NOMO-1 treated with dmso at 0.1 percent for 144 hours (cell line): Measurements from ENCODE around the gene PDC.

Experiments
- DNase-seq: peaks from one replicate; lab custom pipeline; 2025; ENCODE audit not compliant: unreplicated experiment; lab: John Stamatoyannopoulos, UW

Gene PDC

GRCh38 chr1:186461014-186461413, at the start of gene PDC:
Gene PDC, minus strand, starts transcription at chr1:186461114. Its CDS starts 11,655 bp downstream, at chr1:186449459.
- no peak for DNase-seq

GRCh38 chr1:186503190-186503589, 42.3 kb upstream of the PDC start:
- no peak for DNase-seq

- DNase-seq = no peak
These were observed 41.2 kb upstream of the PDC start for GRCh38 chr1:186502087-186502486.

- no peak for DNase-seq
These were observed 39.9 kb upstream of the PDC start for GRCh38 chr1:186500804-186501203.

- DNase-seq = no peak
These were observed 38.7 kb upstream of the PDC start for GRCh38 chr1:186499571-186499970.

- DNase-seq = no peak
These were observed 37.9 kb upstream of the PDC start for GRCh38 chr1:186498695-186499389.

- no peak for DNase-seq
These were observed 37.2 kb upstream of the PDC start for GRCh38 chr1:186498071-186498470.

GRCh38 chr1:186497651-186498050, 36.7 kb upstream of the PDC start:
- DNase-seq = no peak

GRCh38 chr1:186496171-186496851, 35.4 kb upstream of the PDC start:
- no peak for DNase-seq

GRCh38 chr1:186494832-186495271, 33.9 kb upstream of the PDC start:
- DNase-seq = no peak

GRCh38 chr1:186492531-186493291, 31.8 kb upstream of the PDC start:
- no peak for DNase-seq

- DNase-seq = no peak
These were observed 30.4 kb upstream of the PDC start for GRCh38 chr1:186491336-186491735.

- DNase-seq = no peak
These were observed 26.2 kb upstream of the PDC start for GRCh38 chr1:186487163-186487562.

- no peak for DNase-seq
These were observed 25.1 kb upstream of the PDC start for GRCh38 chr1:186486061-186486460.

GRCh38 chr1:186483561-186483960, 22.6 kb upstream of the PDC start:
- no peak for DNase-seq

- peak; percentile 19 for DNase-seq
These were observed 21.8 kb upstream of the PDC start for GRCh38 chr1:186482661-186483255.

- no peak for DNase-seq
These were observed 20.5 kb upstream of the PDC start for GRCh38 chr1:186481303-186481888.

- no peak for DNase-seq
These were observed 18.2 kb upstream of the PDC start for GRCh38 chr1:186479162-186479561.

GRCh38 chr1:186476264-186477040, 15.5 kb upstream of the PDC start:
- DNase-seq = no peak

GRCh38 chr1:186474208-186474607, 13.3 kb upstream of the PDC start:
- no peak for DNase-seq
